ENCODE results near the gene OR10T2.
"Not testable (repeated sequence)": the region's sequence is repeated elsewhere in the genome, so short reads cannot be mapped to it uniquely, and the experiment has no call there.

The OR10T2 gene

GRCh38 chr1:158357441-158357840 lies 41.8 kb downstream of the OR10T2 start:
- 80% methylated on average over 1 of the region's 1 CpG; no CpG with 5 or more reads in 1 of the 2 experiments for WGBS, 2 experiments
- Histone ChIP-seq H3K9me3 (ENCODE audit: control insufficient read depth, low read length) (no peaks in the 10 kb centered on the region), H3K27me3 (ENCODE audit: control insufficient read depth, insufficient read depth, low read length, poor library complexity, severe bottlenecking) (no peaks in the 10 kb centered on the region), H3K27ac (ENCODE audit: insufficient read depth, low read depth, low read length, poor library complexity, severe bottlenecking) (no peak overlapping the region), H3K4me1 (ENCODE audit: control insufficient read depth, insufficient read depth, low read length) (no peaks in the 10 kb centered on the region), H3K4me3 (ENCODE audit: insufficient read depth, low read depth, low read length) (no peak overlapping the region), H3K36me3 (ENCODE audit: control insufficient read depth, insufficient read depth, low read length) (no peaks in the 10 kb centered on the region)

GRCh38 chr1:158356616-158357015 lies 42.6 kb downstream of the OR10T2 start:
- no peak overlapping the region for H3K4me3 ChIP-seq (ENCODE audit: insufficient read depth, low read depth, low read length)
- H3K9me3 ChIP-seq (ENCODE audit: control insufficient read depth, low read length): no peaks in the 10 kb centered on the region
- WGBS, 2 experiments: 96% methylated on average over 3 of the region's 3 CpGs
- H3K36me3 ChIP-seq (ENCODE audit: control insufficient read depth, insufficient read depth, low read length): no peaks in the 10 kb centered on the region
- H3K27me3 ChIP-seq (ENCODE audit: control insufficient read depth, insufficient read depth, low read length, poor library complexity, severe bottlenecking): no peaks in the 10 kb centered on the region
- H3K27ac ChIP-seq (ENCODE audit: insufficient read depth, low read depth, low read length, poor library complexity, severe bottlenecking): no peak overlapping the region
- H3K4me1 ChIP-seq (ENCODE audit: control insufficient read depth, insufficient read depth, low read length): no peaks in the 10 kb centered on the region

GRCh38 chr1:158355773-158356285 lies 43.4 kb downstream of the OR10T2 start:
- H3K9me3 ChIP-seq (ENCODE audit: control insufficient read depth, low read length): no peaks in the 10 kb centered on the region
- H3K36me3 ChIP-seq (ENCODE audit: control insufficient read depth, insufficient read depth, low read length): no peaks in the 10 kb centered on the region
- H3K27me3 ChIP-seq (ENCODE audit: control insufficient read depth, insufficient read depth, low read length, poor library complexity, severe bottlenecking): no peaks in the 10 kb centered on the region
- 94 to 95% methylated on average over 10 of the region's 10 CpGs for WGBS, 2 experiments
- no peak overlapping the region for H3K27ac ChIP-seq (ENCODE audit: insufficient read depth, low read depth, low read length, poor library complexity, severe bottlenecking)
- H3K4me3 ChIP-seq (ENCODE audit: insufficient read depth, low read depth, low read length): no peak overlapping the region
- H3K4me1 ChIP-seq (ENCODE audit: control insufficient read depth, insufficient read depth, low read length): no peaks in the 10 kb centered on the region

GRCh38 chr1:158354255-158354654 lies 45.0 kb downstream of the OR10T2 start:
- WGBS, 2 experiments: 95 to 96% methylated on average over 2 of the region's 2 CpGs
- no peaks in the 10 kb centered on the region for H3K9me3 ChIP-seq (ENCODE audit: control insufficient read depth, low read length)

GRCh38 chr1:158353303-158354075 lies 45.8 kb downstream of the OR10T2 start, which contains the start of gene CD1E:
TSS of gene CD1E (plus strand) at chr1:158353894. CDS start at chr1:158353989, 95 bp downstream.
- Histone ChIP-seq H3K9me3 (ENCODE audit: control insufficient read depth, low read length) (no peaks in the 10 kb centered on the region), H3K4me3 (ENCODE audit: insufficient read depth, low read depth, low read length) (no peak within 1 kb of the TSS), H3K27me3 (ENCODE audit: control insufficient read depth, insufficient read depth, low read length, poor library complexity, severe bottlenecking) (no peaks in the 10 kb centered on the region), H3K27ac (ENCODE audit: insufficient read depth, low read depth, low read length, poor library complexity, severe bottlenecking) (no peak within 1 kb of the TSS), H3K36me3 (ENCODE audit: control insufficient read depth, insufficient read depth, low read length) (no peaks in the 10 kb centered on the region), H3K4me1 (ENCODE audit: control insufficient read depth, insufficient read depth, low read length) (no peaks in the 10 kb centered on the region)
- 81 to 86% methylated on average over 6 of the region's 6 CpGs for WGBS, 2 experiments

More at GRCh38 chr1:158354255-158354654, 45.0 kb downstream of the OR10T2 start:
- no peak overlapping the region for H3K4me3 ChIP-seq (ENCODE audit: insufficient read depth, low read depth, low read length)
- no peaks in the 10 kb centered on the region for H3K27me3 ChIP-seq (ENCODE audit: control insufficient read depth, insufficient read depth, low read length, poor library complexity, severe bottlenecking)
- H3K4me1 ChIP-seq (ENCODE audit: control insufficient read depth, insufficient read depth, low read length): no peaks in the 10 kb centered on the region
- no peak overlapping the region for H3K27ac ChIP-seq (ENCODE audit: insufficient read depth, low read depth, low read length, poor library complexity, severe bottlenecking)
- no peaks in the 10 kb centered on the region for H3K36me3 ChIP-seq (ENCODE audit: control insufficient read depth, insufficient read depth, low read length)

GRCh38 chr1:158348946-158349345 lies 50.3 kb downstream of the OR10T2 start:
- 96% methylated on average over 24 of the region's 24 CpGs for WGBS, 2 experiments
- H3K9me3 ChIP-seq (ENCODE audit: control insufficient read depth, low read length): not testable (repeated sequence)

More at GRCh38 chr1:158348946-158349345, 50.3 kb downstream of the OR10T2 start:
- H3K27me3 ChIP-seq (ENCODE audit: control insufficient read depth, insufficient read depth, low read length, poor library complexity, severe bottlenecking); H3K4me1 ChIP-seq (ENCODE audit: control insufficient read depth, insufficient read depth, low read length); H3K27ac ChIP-seq (ENCODE audit: insufficient read depth, low read depth, low read length, poor library complexity, severe bottlenecking); H3K36me3 ChIP-seq (ENCODE audit: control insufficient read depth, insufficient read depth, low read length); H3K4me3 ChIP-seq (ENCODE audit: insufficient read depth, low read depth, low read length): not testable (repeated sequence)

All from ectodermal cell (in vitro differentiated cells).